Measurements from ENCODE around the gene XPR1.
"Not testable (repeated sequence)": the region's sequence is repeated elsewhere in the genome, so short reads cannot be mapped to it uniquely, and the experiment has no call there.

The XPR1 gene

GRCh38 chr1:180841415-180841814, 209.6 kb downstream of the XPR1 start:
- DNase-seq (ENCODE audit: low read depth), result no peak

GRCh38 chr1:180842052-180842451, 210.2 kb downstream of the XPR1 start:
- DNase-seq (ENCODE audit: low read depth), result no peak

GRCh38 chr1:180842491-180843275, 210.9 kb downstream of the XPR1 start:
- no peak for DNase-seq (ENCODE audit: low read depth)

GRCh38 chr1:180845352-180845751, 213.5 kb downstream of the XPR1 start:
- DNase-seq (ENCODE audit: low read depth), result no peak

GRCh38 chr1:180848191-180848590, 216.4 kb downstream of the XPR1 start:
- DNase-seq (ENCODE audit: low read depth), result no peak

- no peak for DNase-seq (ENCODE audit: low read depth)
These were observed 217.4 kb downstream of the XPR1 start for GRCh38 chr1:180849031-180849775.

- DNase-seq (ENCODE audit: low read depth), result no peak
These were observed 220.4 kb downstream of the XPR1 start for GRCh38 chr1:180851995-180852887.

- DNase-seq (ENCODE audit: low read depth), result no peak
These were observed 222.2 kb downstream of the XPR1 start for GRCh38 chr1:180854001-180854400.

- DNase-seq (ENCODE audit: low read depth), result no peak
These were observed 222.6 kb downstream of the XPR1 start for GRCh38 chr1:180854456-180854855.

GRCh38 chr1:180857947-180858725, 226.3 kb downstream of the XPR1 start:
- not testable (repeated sequence) for DNase-seq (ENCODE audit: low read depth)

- DNase-seq (ENCODE audit: low read depth), result no peak
These were observed 227.5 kb downstream of the XPR1 start for GRCh38 chr1:180859306-180859705.

- no peak for DNase-seq (ENCODE audit: low read depth)
These were observed 228.7 kb downstream of the XPR1 start for GRCh38 chr1:180860535-180860934.

- no peak for DNase-seq (ENCODE audit: low read depth)
These were observed 230.5 kb downstream of the XPR1 start for GRCh38 chr1:180862305-180862704.

- no peak for DNase-seq (ENCODE audit: low read depth)
These were observed 231.4 kb downstream of the XPR1 start for GRCh38 chr1:180863158-180863775.

GRCh38 chr1:180881806-180882509, 250.1 kb downstream of the XPR1 start:
- DNase-seq (ENCODE audit: low read depth), result no peak

- DNase-seq (ENCODE audit: low read depth), result no peak
These were observed 252.9 kb downstream of the XPR1 start for GRCh38 chr1:180884588-180885300.

- DNase-seq (ENCODE audit: low read depth), result no peak
These were observed 254.5 kb downstream of the XPR1 start for GRCh38 chr1:180886338-180886737.

- DNase-seq (ENCODE audit: low read depth), result no peak
These were observed 256.0 kb downstream of the XPR1 start for GRCh38 chr1:180887841-180888240.

- no peak for DNase-seq (ENCODE audit: low read depth)
These were observed 257.0 kb downstream of the XPR1 start for GRCh38 chr1:180888870-180889269.

GRCh38 chr1:180889325-180889724, 257.5 kb downstream of the XPR1 start:
- no peak for DNase-seq (ENCODE audit: low read depth)
